Nephron progenitor cell (in vitro differentiated cells): ENCODE data around the gene ABCA8.
"Not testable (repeated sequence)": the region's sequence is repeated elsewhere in the genome, so short reads cannot be mapped to it uniquely, and the experiment has no call there.

Experiments
- DNase-seq: peaks from one replicate; pipeline ENCODE4 v3.0.0; 2021
- H3K27ac Mint-ChIP-seq: 2 replicates; pipeline ENCODE4 v1.8.0; 2021; ENCODE audit warnings: mild to moderate bottlenecking, moderate library complexity, mixed read lengths
- H3K27me3 Mint-ChIP-seq: 2 replicates; pipeline ENCODE4 v1.8.0; 2021; ENCODE audit warnings: mild to moderate bottlenecking, low read depth, mixed read lengths; ENCODE audit not compliant: poor library complexity
- H3K36me3 Mint-ChIP-seq: 2 replicates; pipeline ENCODE4 v1.8.0; 2021; ENCODE audit warnings: low read depth, mixed read lengths
- H3K4me1 Mint-ChIP-seq: 2 replicates; pipeline ENCODE4 v1.8.0; 2021; ENCODE audit warnings: mixed read lengths
- H3K4me3 Mint-ChIP-seq: 2 replicates; pipeline ENCODE4 v1.8.0; 2021; ENCODE audit warnings: mild to moderate bottlenecking, moderate library complexity, mixed read lengths
- H3K9me3 Mint-ChIP-seq: 2 replicates; pipeline ENCODE4 v1.8.0; 2021; ENCODE audit warnings: mild to moderate bottlenecking, moderate library complexity, mixed read lengths
- TF ChIP-seq, protein P1 (sequence below): fragments of 200-600 bp; sonication (generic); IDR thresholded peaks from 2 replicates; pipeline ENCODE4 v1.5.0; 2021; ENCODE audit warnings: antibody characterized with exemption

Gene ABCA8

DNA sequence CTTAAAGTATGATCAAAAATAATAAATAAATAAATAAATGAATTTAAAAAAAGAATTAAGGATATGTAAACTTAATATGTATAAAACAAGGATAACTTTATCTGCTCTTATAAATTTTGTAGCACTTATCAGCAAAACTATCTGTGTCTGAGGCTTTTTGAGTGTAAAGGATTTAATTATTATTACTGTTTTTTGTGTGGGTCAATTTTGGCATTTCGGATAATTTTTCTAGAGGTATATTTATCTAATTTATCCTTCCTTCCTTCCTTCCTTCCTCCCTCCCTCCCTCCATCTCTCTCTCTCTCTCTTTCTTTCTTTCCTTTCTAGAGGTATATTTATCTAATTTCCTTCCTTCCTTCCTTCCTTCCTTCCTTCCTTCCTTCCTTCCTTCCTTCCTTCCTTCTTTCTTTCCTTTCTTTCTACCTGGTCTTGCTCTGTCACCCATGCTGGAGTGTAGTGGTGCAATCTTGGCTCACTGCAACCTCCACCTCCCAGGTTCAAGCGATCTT, 120.8 kb downstream of the ABCA8 start:
- H3K4me1 Mint-ChIP-seq = no peaks in the 10 kb centered on the region
- no peaks in the 10 kb centered on the region for H3K36me3 Mint-ChIP-seq
- H3K4me3 Mint-ChIP-seq = no peak overlapping the region
- no peak for DNase-seq
- peaks cover 7% of the 10 kb centered on the region for H3K27me3 Mint-ChIP-seq
- peaks cover 5% of the 10 kb centered on the region for H3K9me3 Mint-ChIP-seq
- no peak overlapping the region for H3K27ac Mint-ChIP-seq
- TF ChIP-seq, protein P1, sequence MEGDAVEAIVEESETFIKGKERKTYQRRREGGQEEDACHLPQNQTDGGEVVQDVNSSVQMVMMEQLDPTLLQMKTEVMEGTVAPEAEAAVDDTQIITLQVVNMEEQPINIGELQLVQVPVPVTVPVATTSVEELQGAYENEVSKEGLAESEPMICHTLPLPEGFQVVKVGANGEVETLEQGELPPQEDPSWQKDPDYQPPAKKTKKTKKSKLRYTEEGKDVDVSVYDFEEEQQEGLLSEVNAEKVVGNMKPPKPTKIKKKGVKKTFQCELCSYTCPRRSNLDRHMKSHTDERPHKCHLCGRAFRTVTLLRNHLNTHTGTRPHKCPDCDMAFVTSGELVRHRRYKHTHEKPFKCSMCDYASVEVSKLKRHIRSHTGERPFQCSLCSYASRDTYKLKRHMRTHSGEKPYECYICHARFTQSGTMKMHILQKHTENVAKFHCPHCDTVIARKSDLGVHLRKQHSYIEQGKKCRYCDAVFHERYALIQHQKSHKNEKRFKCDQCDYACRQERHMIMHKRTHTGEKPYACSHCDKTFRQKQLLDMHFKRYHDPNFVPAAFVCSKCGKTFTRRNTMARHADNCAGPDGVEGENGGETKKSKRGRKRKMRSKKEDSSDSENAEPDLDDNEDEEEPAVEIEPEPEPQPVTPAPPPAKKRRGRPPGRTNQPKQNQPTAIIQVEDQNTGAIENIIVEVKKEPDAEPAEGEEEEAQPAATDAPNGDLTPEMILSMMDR = no peak

- Mint-ChIP-seq H3K27ac (no peak overlapping the region), H3K4me1 (no peaks in the 10 kb centered on the region)
Observed at GRCh38 chr17:68832109-68832802, 122.9 kb downstream of the ABCA8 start.

DNA sequence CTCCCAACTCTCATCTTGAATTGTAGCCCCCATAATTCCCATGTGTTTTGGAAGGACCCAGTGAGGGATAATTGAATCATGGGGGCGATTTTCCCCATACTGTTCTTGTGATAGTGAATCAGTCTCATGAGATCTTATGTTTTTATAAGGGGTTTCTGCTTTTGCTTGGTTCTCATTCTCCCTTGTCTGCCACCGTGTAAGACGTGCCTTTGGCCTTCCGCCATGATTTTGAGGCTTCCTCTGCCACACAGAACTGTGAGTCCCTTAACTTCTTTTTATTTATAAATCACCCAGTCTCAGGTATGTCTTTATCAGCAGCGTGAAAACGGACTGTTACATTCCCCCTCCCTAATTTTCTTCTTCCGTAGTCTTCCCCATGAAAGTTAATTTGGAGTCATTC, 124.0 kb downstream of the ABCA8 start:
- H3K9me3 Mint-ChIP-seq = peaks cover 20% of the 10 kb centered on the region
- no peak for DNase-seq
- TF ChIP-seq, protein P1 = no peak
- H3K36me3 Mint-ChIP-seq = no peaks in the 10 kb centered on the region
- H3K27ac Mint-ChIP-seq = no peak overlapping the region
- H3K4me1 Mint-ChIP-seq = no peaks in the 10 kb centered on the region
- H3K4me3 Mint-ChIP-seq = no peak overlapping the region
- H3K27me3 Mint-ChIP-seq = peaks cover 7% of the 10 kb centered on the region

More at GRCh38 chr17:68832109-68832802, 122.9 kb downstream of the ABCA8 start:
- no peaks in the 10 kb centered on the region for H3K36me3 Mint-ChIP-seq
- no peak for DNase-seq
- TF ChIP-seq, protein P1 = no peak
- peaks cover 20% of the 10 kb centered on the region for H3K9me3 Mint-ChIP-seq
- H3K27me3 Mint-ChIP-seq = peaks cover 7% of the 10 kb centered on the region
- H3K4me3 Mint-ChIP-seq = no peak overlapping the region

DNA sequence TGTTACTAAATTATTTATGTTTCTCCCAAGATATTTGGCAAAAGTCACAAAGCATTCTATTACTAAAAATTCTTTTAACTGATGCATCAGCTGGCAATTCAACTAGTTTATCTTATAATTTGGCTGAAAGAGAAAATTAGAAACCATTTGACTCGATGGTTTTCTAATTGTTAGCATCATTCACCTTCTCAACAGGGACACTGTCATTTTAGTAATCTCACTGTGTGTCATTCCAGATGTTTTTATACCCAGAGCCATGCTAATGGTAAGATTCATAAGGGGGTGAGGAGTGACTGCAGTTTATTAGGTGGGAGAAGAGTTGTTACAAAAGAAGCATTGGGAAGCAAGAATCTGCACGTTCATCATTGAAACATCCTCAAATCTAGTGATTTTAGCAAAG, 124.9 kb downstream of the ABCA8 start:
- TF ChIP-seq, protein P1 = no peak
- Mint-ChIP-seq H3K9me3 (peaks cover 20% of the 10 kb centered on the region), H3K4me1 (no peaks in the 10 kb centered on the region), H3K27me3 (peaks cover 7% of the 10 kb centered on the region), H3K36me3 (no peaks in the 10 kb centered on the region), H3K27ac (no peak overlapping the region), H3K4me3 (no peak overlapping the region)
- DNase-seq = no peak

DNA sequence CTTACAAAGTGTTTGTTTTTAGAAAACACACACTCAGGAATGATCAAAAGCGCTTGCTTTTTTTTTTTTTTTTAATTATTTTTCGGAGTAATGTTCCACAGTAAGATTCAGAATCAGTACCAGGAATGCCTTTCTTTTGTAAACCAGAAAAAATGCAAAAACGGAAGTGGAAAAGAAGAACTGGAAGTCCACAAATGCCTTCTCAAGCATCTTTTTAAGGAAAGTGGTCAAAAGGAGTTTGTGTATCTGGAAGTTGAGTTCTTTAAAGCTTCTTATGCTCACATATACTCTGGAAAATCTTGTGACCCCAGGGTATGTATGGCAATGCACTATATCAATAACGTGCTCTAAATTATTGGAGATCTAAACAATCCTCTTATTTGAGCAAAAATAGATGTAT, 126.0 kb downstream of the ABCA8 start:
- Mint-ChIP-seq H3K27me3 (peaks cover 7% of the 10 kb centered on the region), H3K27ac (no peak overlapping the region), H3K36me3 (no peaks in the 10 kb centered on the region), H3K9me3 (peaks cover 20% of the 10 kb centered on the region), H3K4me1 (no peaks in the 10 kb centered on the region), H3K4me3 (no peak overlapping the region)
- no peak for DNase-seq
- TF ChIP-seq, protein P1 = no peak

- TF ChIP-seq, protein P1 = no peak
- Mint-ChIP-seq H3K4me3 (no peak overlapping the region), H3K9me3 (peaks cover 20% of the 10 kb centered on the region), H3K27ac (no peak overlapping the region), H3K36me3 (peaks cover 2% of the 10 kb centered on the region), H3K4me1 (peaks cover 27% of the 10 kb centered on the region), H3K27me3 (peaks cover 3% of the 10 kb centered on the region)
- DNase-seq = no peak
Observed at GRCh38 chr17:68824707-68825106, 130.5 kb downstream of the ABCA8 start.

GRCh38 chr17:68824185-68824584, 131.0 kb downstream of the ABCA8 start:
- not testable (repeated sequence) for H3K27ac Mint-ChIP-seq, DNase-seq, H3K27me3 Mint-ChIP-seq, H3K4me3 Mint-ChIP-seq, H3K36me3 Mint-ChIP-seq
- H3K4me1 Mint-ChIP-seq = peaks cover 29% of the 10 kb centered on the region
- H3K9me3 Mint-ChIP-seq = peaks cover 22% of the 10 kb centered on the region
